Airway epithelial cell (primary cell): ENCODE data around the gene ZNF613. TPM values are rescaled to one million over a fixed set of nuclear protein-coding genes. Genes with fewer than 3 reads are reported as not detected.

Experiments
- total RNA-seq: library from RNA; depleted of rRNA; stranded (reverse); fragments of >200 nt; gene quantifications from 2 replicates; pipeline ENCODE4 v1.2.3, GENCODE V29; 2015

The ZNF613 gene
- total RNA-seq = 3.1 and 9.8 TPM in 2 replicates

GRCh38 chr19:51926784-51927741 lies at the start of gene ZNF613:
Gene ZNF613, plus strand, starts transcription at chr19:51927472. Its CDS starts 8,749 bp downstream, at chr19:51936221.

GRCh38 chr19:51887522-51888498 lies 39.5 kb upstream of the ZNF613 start, which contains the start of gene ZNF577:
Gene ZNF577, minus strand, starts transcription at chr19:51887951. Its CDS starts 7,569 bp downstream, at chr19:51880382.

GRCh38 chr19:51904331-51905165 lies 22.7 kb upstream of the ZNF613 start, which contains the start of gene ZNF649:
Gene ZNF649, minus strand, starts transcription at chr19:51905017. Its CDS starts 4,910 bp downstream, at chr19:51900107.

GRCh38 chr19:51986309-51987291 lies 59.3 kb downstream of the ZNF613 start, which contains the start of gene ZNF350:
Gene ZNF350, minus strand, starts transcription at chr19:51986840. Its CDS starts 12,480 bp downstream, at chr19:51974360.

Other genes with a start within 250 kb of the ZNF613 start
- gene SPACA6, start 234.1 kb upstream of the ZNF613 start, total RNA-seq = 2.6 and 5.9 TPM in 2 replicates
- 0.42 and 0.65 TPM in 2 replicates for gene HAS1, start 203.5 kb upstream of the ZNF613 start, total RNA-seq
- gene FPR1, start 175.6 kb upstream of the ZNF613 start, total RNA-seq = not detected in 2 replicates
- not detected in 2 replicates for gene FPR2, start 166.3 kb upstream of the ZNF613 start, total RNA-seq
- gene FPR3, start 132.3 kb upstream of the ZNF613 start, total RNA-seq = not detected in 2 replicates
- 2.5 and 5.0 TPM in 2 replicates for gene ZNF577, start 39.5 kb upstream of the ZNF613 start, total RNA-seq
- gene ZNF649, start 22.5 kb upstream of the ZNF613 start, total RNA-seq = 4.6 and 7.0 TPM in 2 replicates
- gene ZNF350, start 59.4 kb downstream of the ZNF613 start, total RNA-seq = 0.98 and 2.4 TPM in 2 replicates
- 3.3 and 5.6 TPM in 2 replicates for gene ZNF615, start 80.7 kb downstream of the ZNF613 start, total RNA-seq
- 7.2 and 7.9 TPM in 2 replicates for gene ZNF614, start 100.9 kb downstream of the ZNF613 start, total RNA-seq
- 2.4 and 5.6 TPM in 2 replicates for gene ZNF432, start 121.4 kb downstream of the ZNF613 start, total RNA-seq
- gene ZNF841, start 168.3 kb downstream of the ZNF613 start, total RNA-seq = 3.3 and 7.5 TPM in 2 replicates
- gene ZNF616, start 212.5 kb downstream of the ZNF613 start, total RNA-seq = 3.5 and 5.6 TPM in 2 replicates
- 3.3 and 6.3 TPM in 2 replicates for gene ZNF836, start 244.1 kb downstream of the ZNF613 start, total RNA-seq